HepG2 (cell line): ENCODE measurements around the gene FGF2. TPM values are rescaled to one million over a fixed set of nuclear protein-coding genes. Genes with fewer than 3 reads are reported as not detected.
A peak's percentile ranks its signal among the peaks of the same experiment; 100 is the strongest.

Experiments used
- ATAC-seq: fragments of 200-7000 bp; cut with Tn5 transposase; 3 replicates; pipeline ENCODE4 v1.9.1; 2020; ENCODE audit warnings: mild to moderate bottlenecking, moderate library complexity
- BruUV-seq: library from RNA; stranded (reverse); fragments of 400-500 nt; replicated peaks from 2 replicates; lab custom pipeline; 2021; lab: Mats Ljungman, UMichigan
- CTCF ChIA-PET: fragments of 300-600 bp; formaldehyde crosslinking; extraction: SDS; loops from one replicate; lab custom pipeline; 2021; ENCODE audit warnings: low total read pairs, inconsistent platforms, low intra/inter-chr PET ratio; lab: Yijun Ruan, JAX
- POLR2A ChIA-PET: fragments of 350-600 bp; sonication (Branson Sonifier 250); formaldehyde crosslinking; loops from one replicate; lab custom pipeline; 2020; ENCODE audit warnings: antibody characterized with exemption, inconsistent platforms; lab: Yijun Ruan, JAX
- DNase-seq: peaks from one replicate; pipeline ENCODE4 v3.0.0-alpha.2; 2015; ENCODE audit warnings: low spot score
- FAIRE-seq: peaks from 3 replicates; lab custom pipeline; 2011; peaks lifted over from hg19 to GRCh38; lab: Jason Lieb, UNC
- H2AFZ ChIP-seq: one replicate; pipeline ENCODE4 v1.6.1; 2011; ENCODE audit warnings: low read length, inconsistent platforms
- H3K27ac ChIP-seq: fragments of 300-600 bp; 3 replicates; pipeline ENCODE4 v1.8.0; 2011; ENCODE audit warnings: mixed run types, mild to moderate bottlenecking, mixed read lengths, low read length, inconsistent platforms; ENCODE audit not compliant: insufficient read depth; ENCODE audit errors: extremely low read length
- H3K27me3 ChIP-seq, 2 experiments: fragments of 200-600 bp in 1 of 2; 2 replicates in 1 of 2; 3 replicates in 1 of 2; pipeline versions ENCODE4 v1.6.0 to v1.8.0; 2011; ENCODE audit warnings: low read length in 2 of 2, mild to moderate bottlenecking in 2 of 2, moderate library complexity in 2 of 2, inconsistent platforms in 1 of 2; ENCODE audit not compliant: insufficient read depth in 2 of 2, control insufficient read depth in 1 of 2
- H3K36me3 ChIP-seq, 2 experiments: fragments of 200-600 bp in 1 of 2; replicated peaks in 1 of 2; 2 replicates in 1 of 2; 3 replicates in 1 of 2; pipeline versions ENCODE4 v1.5.1 to v1.8.0; 2011; ENCODE audit warnings: low read length in 2 of 2, inconsistent platforms in 1 of 2; ENCODE audit not compliant: insufficient read depth in 2 of 2, control insufficient read depth in 1 of 2
- H3K4me1 ChIP-seq: 2 replicates; pipeline ENCODE4 v1.5.1; 2012; ENCODE audit warnings: low read length, inconsistent platforms; ENCODE audit not compliant: insufficient read depth
- H3K4me2 ChIP-seq: 2 replicates; pipeline ENCODE4 v1.6.0; 2011; ENCODE audit warnings: low read depth, low read length, inconsistent platforms
- H3K4me3 ChIP-seq, 3 experiments: fragments of 200-600 bp in 1 of 3; sonication (generic), shearing (Covaris generic) in 1 of 3; replicated peaks in 1 of 3; 2 replicates each; pipeline ENCODE4 v1.5.1; 2011 to 2016; ENCODE audit warnings: low read length in 3 of 3, inconsistent platforms in 2 of 3, low read depth in 2 of 3, mild to moderate bottlenecking in 2 of 3, control low read depth in 1 of 3, mixed read lengths in 1 of 3; ENCODE audit not compliant: insufficient read depth in 1 of 3
- H3K79me2 ChIP-seq: one replicate; pipeline ENCODE4 v1.6.1; 2011; ENCODE audit warnings: low read length, inconsistent platforms; ENCODE audit not compliant: insufficient read depth
- H3K9ac ChIP-seq: 2 replicates; pipeline ENCODE4 v1.6.0; 2011; ENCODE audit warnings: mild to moderate bottlenecking, low read depth, low read length, inconsistent platforms; ENCODE audit not compliant: insufficient read depth
- H3K9me3 ChIP-seq: 2 replicates; pipeline ENCODE4 v1.5.1; 2012; ENCODE audit warnings: mild to moderate bottlenecking, low read length
- H4K20me1 ChIP-seq: 2 replicates; pipeline ENCODE4 v1.6.0; 2011; ENCODE audit warnings: inconsistent platforms, mild to moderate bottlenecking, low read length, moderate library complexity; ENCODE audit not compliant: insufficient read depth
- ETS1 ChIP-seq: sonication (generic); formaldehyde crosslinking; IDR thresholded peaks from 2 replicates; pipeline ENCODE4 v1.4.0; 2020; ENCODE audit warnings: missing genetic modification reagents
- HBP1 ChIP-seq: IDR thresholded peaks from 2 replicates; pipeline ENCODE4 v1.6.1; 2016; ENCODE audit warnings: low read depth, control low read depth
- MAZ ChIP-seq, 2 experiments: sonication (generic) in 1 of 2; formaldehyde crosslinking in 1 of 2; IDR thresholded peaks; 2 replicates each; pipeline versions ENCODE4 v1.5.0 to v1.6.1; 2012 to 2020; ENCODE audit warnings: low read depth in 2 of 2, mild to moderate bottlenecking in 2 of 2, borderline replicate concordance in 1 of 2, improper control_type of control experiment in 1 of 2, low read length in 1 of 2, missing genetic modification reagents in 1 of 2, moderate library complexity in 1 of 2
- MBNL3 ChIP-seq: fragments of 250-450 bp; sonication (Bioruptor Pico); conservative IDR thresholded peaks from 2 replicates; pipeline ENCODE4 v1.8.0; 2022; ENCODE audit warnings: mild to moderate bottlenecking, inconsistent platforms
- MXD4 ChIP-seq: IDR thresholded peaks from 2 replicates; pipeline ENCODE4 v1.6.1; 2016; ENCODE audit warnings: mild to moderate bottlenecking, missing biosample characterization, missing genetic modification reagents
- PAF1 ChIP-seq: IDR thresholded peaks from 2 replicates; pipeline ENCODE4 v1.6.1; 2016; ENCODE audit warnings: missing genetic modification reagents, missing compliant biosample characterization
- PRMT3 ChIP-seq: sonication (generic); formaldehyde crosslinking; IDR thresholded peaks from 2 replicates; pipeline ENCODE4 v1.8.1; 2022; ENCODE audit warnings: low read depth, mild to moderate bottlenecking, moderate library complexity, missing genetic modification reagents, borderline replicate concordance
- TBP ChIP-seq: sonication (generic); formaldehyde crosslinking; IDR thresholded peaks from 2 replicates; pipeline ENCODE4 v1.5.0; 2020; ENCODE audit warnings: missing genetic modification reagents
- TFDP1 ChIP-seq: IDR thresholded peaks from 2 replicates; pipeline ENCODE4 v1.6.1; 2016; ENCODE audit warnings: missing compliant biosample characterization, missing genetic modification reagents, borderline replicate concordance
- ZBTB44 ChIP-seq: sonication (generic); formaldehyde crosslinking; IDR thresholded peaks from 2 replicates; pipeline ENCODE4 v1.4.0; 2020; ENCODE audit warnings: missing genetic modification reagents
- ZSCAN31 ChIP-seq: sonication (generic); formaldehyde crosslinking; IDR thresholded peaks from 2 replicates; pipeline ENCODE4 v1.5.0; 2020; ENCODE audit warnings: low read depth, mild to moderate bottlenecking, missing genetic modification reagents
- WGBS: methylation state at CpG from one replicate; pipeline ENCODE4 v1.1.6; 2017; ENCODE audit warnings: low lambda C conversion rate; 5-methylcytosine and 5-hydroxymethylcytosine counted together
- in situ Hi-C: cut with HindIII; loops from 2 replicates; pipeline ENCODE4 v1.10.0; 2017; ENCODE audit warnings: low pct_unique_long_range_greater_than_20kb; ENCODE audit not compliant: extremely low pct_ligation_motif_present
- intact Hi-C: fragments of 100-400 bp; cut with micrococcal nuclease; formaldehyde crosslinking; loops from one replicate; pipeline ENCODE4 v1.10.0; 2022; ENCODE audit not compliant: unreplicated experiment
- polyA plus RNA-seq, 8 experiments: library from polyadenylated mRNA; depleted of rRNA in 3 of 8; stranded (reverse) in 7 of 8; unstranded in 1 of 8; fragments of >200 nt; fragmentation: Illumina TruSeq in 4 of 8; extraction: Trizol in 4 of 8; gene quantifications; 2 replicates each; pipeline versions ENCODE4 v1.2.1 to v1.2.3, GENCODE V29; 2011 to 2016; ENCODE audit warnings: low read depth in 4 of 8, missing spikeins in 1 of 8, mixed read lengths in 1 of 8; ENCODE audit not compliant: insufficient read depth in 1 of 8
- total RNA-seq, 5 experiments: library from RNA; depleted of rRNA; stranded (reverse); fragments of >200 nt; fragmentation: Illumina TruSeq; extraction: Trizol; gene quantifications; 2 replicates each; pipeline ENCODE4 v1.2.3, GENCODE V29; 2016; ENCODE audit warnings: low read depth in 1 of 5

FGF2 gene
- total and polyA plus RNA-seq, 2 of the 13 experiments (the other 11 are each of a cell fraction or from before 2014, with no cell fraction given): 0.01 to 0.02 TPM

GRCh38 chr4:122922877-122923511, 96.4 kb downstream of the FGF2 start (continued):
- TF ChIP-seq HBP1 (CRISPR knock-in tag) (peak; percentile 66; the same call in 1 of the 2 replicates), TFDP1 (peak; percentile 91), MBNL3 (no peak), PRMT3 (CRISPR knock-in tag) (0 out of 2 replicates have a peak, but pooled peaks have one; percentile 26), MXD4 (CRISPR knock-in tag) (peak; percentile 31; the same call in 1 of the 2 replicates), PAF1 (CRISPR knock-in tag) (no peak)

GRCh38 chr4:122928930-122929329, 102.3 kb downstream of the FGF2 start:
- Histone ChIP-seq H4K20me1 (no peaks in the 10 kb centered on the region), H3K4me1 (peaks cover 29% of the 10 kb centered on the region), H3K27me3 (no peaks in the 10 kb centered on the region), H3K79me2 (peaks cover 30% of the 10 kb centered on the region), H3K9ac (no peak overlapping the region), H3K4me3 (no peak overlapping the region), H3K9me3 (no peaks in the 10 kb centered on the region), H3K36me3 (peaks cover 4 to 35% of the 10 kb centered on the region in 2 experiments; a peak in 4 of 5 replicates), H2AFZ (no peak overlapping the region), H3K27ac (no peak overlapping the region), H3K4me2 (no peak overlapping the region)
- no peak for TF ChIP-seq ZBTB44
- TF ChIP-seq TBP (CRISPR knock-in tag): no peak
- no peak for TF ChIP-seq ETS1 (CRISPR knock-in tag)
- TF ChIP-seq ZSCAN31 (CRISPR knock-in tag): no peak
- no peak for TF ChIP-seq MAZ (IDR thresholded peaks at IDR 0.05; ENCODE audit: borderline replicate concordance, low read depth, low read length)
- TF ChIP-seq MAZ (CRISPR knock-in tag; IDR thresholded peaks at IDR 0.05; ENCODE audit: low read depth): no peak
- DNase-seq: no peak
- POLR2A ChIA-PET: no interaction called here
- CTCF ChIA-PET: no interaction called here
- 90% methylated on average over 1 of the region's 1 CpG for WGBS
- in situ Hi-C loops: no loop called here
- no TSS peak for BruUV-seq
- intact Hi-C loops: loop anchor here (10.0 kb wide), 1 partner anchor 1336 kb away; no protein-coding TSS in a partner anchor
- FAIRE-seq: no peak
- no peak for ATAC-seq
